ENCODE measurements around the gene SPATA32. TPM values are rescaled to one million over a fixed set of nuclear protein-coding genes. Genes with fewer than 3 reads are reported as not detected.

The SPATA32 gene
- total and polyA plus RNA-seq, 7 donors = 0.11 TPM; not detected in 6

DNA sequence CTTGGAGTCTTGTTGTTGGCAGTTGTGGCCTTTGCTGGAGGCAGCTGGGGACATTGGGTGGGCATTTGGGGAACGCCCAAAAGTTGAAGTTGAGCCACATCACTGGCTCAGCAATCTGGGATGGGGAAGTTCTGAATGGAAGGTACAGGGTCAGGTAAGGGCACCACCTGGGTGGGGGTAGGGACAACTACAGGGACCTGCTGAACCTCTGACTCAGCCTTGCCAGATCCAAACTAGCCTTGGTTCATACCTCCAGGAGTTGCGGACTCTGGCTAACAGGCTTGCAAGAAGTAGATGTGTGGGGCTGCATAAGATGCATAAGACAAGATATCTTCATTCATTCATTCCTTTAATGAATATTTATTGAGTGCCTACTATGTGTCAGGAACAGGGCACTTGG lies 24.2 kb downstream of the SPATA32 start:
- Histone ChIP-seq H3K27ac (no peak overlapping the region), H3K4me1 (no peaks in the 10 kb centered on the region), H3K4me3 (no peak overlapping the region), H3K9me3 (no peaks in the 10 kb centered on the region), H3K27me3 (ENCODE audit: insufficient read depth in 3 of 3, low read length in 2 of 3) (peaks cover 0 to 9% (median 2%) of the 10 kb centered on the region in 3 donors), H3K36me3 (ENCODE audit: insufficient read depth in 1 of 2, low read depth in 1 of 2) (no peaks in the 10 kb centered on the region)
- intact Hi-C loops (cut with DNase I) = no loop called here
- WGBS, 3 donors = 91 to 100% (median 94%) methylated on average over 2 of the region's 2 CpGs
- no peak for TF ChIP-seq CTCF (IDR thresholded peaks at IDR 0.05)
- ATAC-seq (no peak), DNase-seq (no peak)

- Histone ChIP-seq H3K27ac (no peak overlapping the region), H3K27me3 (ENCODE audit: insufficient read depth in 3 of 3, low read length in 2 of 3) (peaks cover 0 to 8% (median 2%) of the 10 kb centered on the region in 3 donors), H3K9me3 (no peaks in the 10 kb centered on the region), H3K4me3 (no peak overlapping the region), H3K36me3 (ENCODE audit: insufficient read depth in 1 of 2, low read depth in 1 of 2) (no peaks in the 10 kb centered on the region), H3K4me1 (no peaks in the 10 kb centered on the region)
- ATAC-seq (no peak), DNase-seq (no peak)
- no peak for TF ChIP-seq CTCF (IDR thresholded peaks at IDR 0.05)
- 85 to 86% (median 85%) methylated on average over 5 of the region's 5 CpGs for WGBS, 3 donors
- intact Hi-C loops (cut with DNase I) = no loop called here
These were observed 25.6 kb downstream of the SPATA32 start for GRCh38 chr17:45236282-45236606.

DNA sequence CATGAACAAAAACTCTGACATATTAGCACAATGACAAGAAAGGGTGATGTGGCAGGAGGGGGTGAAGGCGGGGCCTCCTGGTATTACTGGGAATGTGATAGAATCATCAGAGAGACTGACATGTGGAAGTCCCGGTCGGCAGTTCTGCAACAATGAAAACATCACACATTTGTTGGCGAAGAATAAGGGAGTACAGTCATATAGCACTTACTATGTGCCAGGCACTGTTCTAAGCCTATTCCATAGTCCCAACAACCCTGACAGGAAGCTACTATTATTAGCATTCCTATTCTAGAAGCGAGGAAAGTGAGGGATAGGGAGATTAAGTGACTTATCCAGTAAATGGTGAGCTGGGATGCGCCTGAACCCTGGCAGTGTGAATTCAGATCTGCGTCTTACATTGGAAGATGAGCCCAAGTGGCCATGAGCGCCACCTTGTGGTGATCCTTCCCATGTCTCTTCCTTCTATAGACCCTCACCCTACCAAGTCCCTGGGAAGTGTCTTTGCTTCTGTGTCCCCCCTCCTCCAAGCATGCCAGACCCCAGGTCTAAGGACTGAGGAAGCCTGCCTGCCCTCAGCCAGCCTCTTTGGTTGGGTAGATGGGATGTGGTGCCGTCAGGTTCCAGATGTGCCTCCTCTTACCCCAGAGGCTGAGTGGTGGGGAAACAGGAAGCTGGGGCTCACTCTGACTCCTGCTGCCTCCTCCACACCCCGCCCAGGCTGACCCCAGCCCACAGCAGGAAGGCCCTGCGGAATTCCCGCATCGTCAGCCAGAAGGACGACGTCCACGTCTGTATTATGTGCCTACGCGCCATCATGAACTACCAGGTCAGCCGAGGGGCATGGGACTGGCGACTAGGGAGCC lies 26.2 kb downstream of the SPATA32 start:
- TF ChIP-seq CTCF (IDR thresholded peaks at IDR 0.05) = peak; percentile 73
- H3K36me3 ChIP-seq (ENCODE audit: insufficient read depth in 1 of 2, low read depth in 1 of 2) = no peaks in the 10 kb centered on the region
- ATAC-seq = peak; percentile 50 to 84 (median 63)

DNA sequence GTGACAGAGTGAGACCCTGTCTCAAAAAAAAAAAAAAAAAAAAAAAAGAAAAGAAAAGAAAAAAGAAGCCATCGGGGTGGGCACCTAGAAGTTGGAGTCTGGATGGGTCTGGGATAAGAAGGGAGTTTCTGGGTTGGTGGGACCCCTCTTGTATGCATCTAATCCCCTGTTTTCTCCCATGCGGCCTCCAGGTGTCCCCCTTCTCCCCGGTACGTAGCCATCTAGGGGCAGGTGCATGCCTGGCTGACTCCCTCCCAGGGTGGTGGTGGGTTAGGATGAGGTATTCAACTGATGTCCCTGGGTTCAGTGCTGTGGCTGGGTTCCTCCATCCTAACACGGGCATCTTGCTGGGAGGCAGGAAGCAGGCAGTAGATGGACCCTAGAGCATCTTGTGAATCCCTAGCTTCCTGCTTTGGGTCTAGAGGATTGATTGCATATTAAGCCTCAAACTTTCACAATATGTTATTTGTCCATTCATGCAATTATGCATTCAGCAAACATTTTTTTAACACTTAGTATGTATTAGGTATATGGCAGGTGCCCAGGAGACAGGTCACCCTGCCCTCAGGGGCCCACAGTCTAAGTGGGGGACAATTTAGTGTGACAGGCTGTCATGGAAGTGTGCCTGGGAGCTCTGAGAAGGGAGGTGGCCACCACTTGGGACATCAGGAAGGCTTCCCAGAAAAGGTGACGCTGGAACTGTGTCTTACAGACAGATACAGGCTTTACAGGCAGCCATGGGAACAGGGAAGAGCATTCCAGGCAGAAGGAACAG lies 27.1 kb downstream of the SPATA32 start:
- Histone ChIP-seq H3K36me3 (ENCODE audit: insufficient read depth in 1 of 2, low read depth in 1 of 2) (no peaks in the 10 kb centered on the region), H3K4me1 (no peaks in the 10 kb centered on the region), H3K9me3 (no peaks in the 10 kb centered on the region), H3K4me3 (no peak overlapping the region), H3K27ac (no peak overlapping the region), H3K27me3 (ENCODE audit: insufficient read depth in 3 of 3, low read length in 2 of 3) (peaks cover 0 to 2% (median 0%) of the 10 kb centered on the region in 3 donors)
- WGBS, 3 donors = 44 to 48% (median 47%) methylated on average over 6 of the region's 6 CpGs
- intact Hi-C loops (cut with DNase I) = loop anchor here in 1 of 2 donors (2.0 kb wide), 1 partner anchor 16 kb away; no protein-coding TSS in a partner anchor
- TF ChIP-seq CTCF (IDR thresholded peaks at IDR 0.05) = no peak
- no peak for DNase-seq
- peak in 3 of 4 donors; percentile 23 to 30 (median 29) for ATAC-seq

More for the DNA sequence above, 26.2 kb downstream of the SPATA32 start:
- Histone ChIP-seq H3K27ac (no peak overlapping the region), H3K9me3 (no peaks in the 10 kb centered on the region), H3K27me3 (ENCODE audit: insufficient read depth in 3 of 3, low read length in 2 of 3) (peaks cover 0 to 3% (median 2%) of the 10 kb centered on the region in 3 donors), H3K4me3 (no peak overlapping the region), H3K4me1 (no peaks in the 10 kb centered on the region)
- intact Hi-C loops (cut with DNase I) = loop anchor here in 1 of 2 donors (2.0 kb wide), 1 partner anchor 17 kb away; no protein-coding TSS in a partner anchor
- peak; percentile 76 to 85 for DNase-seq
- WGBS, 3 donors = 61 to 67% (median 66%) methylated on average over 20 of the region's 20 CpGs

Data from psoas muscle (tissue), 8 donors.